Stimulated activated CD4-positive, alpha-beta T cell treated with anti-CD3 and anti-CD28 coated beads, Interleukin-1b, Interleukin-23, amount 100 ng/mL, for 1 hour (primary cell): ENCODE results near the gene MAD1L1.
"Not testable (repeated sequence)": the region's sequence is repeated elsewhere in the genome, so short reads cannot be mapped to it uniquely, and the experiment has no call there.

Experiments
- DNase-seq, 2 donors: peaks; one replicate each; pipeline ENCODE4 v3.0.0-alpha.2; 2020; ENCODE audit warnings: low read depth in 2 of 2

The MAD1L1 gene

DNA sequence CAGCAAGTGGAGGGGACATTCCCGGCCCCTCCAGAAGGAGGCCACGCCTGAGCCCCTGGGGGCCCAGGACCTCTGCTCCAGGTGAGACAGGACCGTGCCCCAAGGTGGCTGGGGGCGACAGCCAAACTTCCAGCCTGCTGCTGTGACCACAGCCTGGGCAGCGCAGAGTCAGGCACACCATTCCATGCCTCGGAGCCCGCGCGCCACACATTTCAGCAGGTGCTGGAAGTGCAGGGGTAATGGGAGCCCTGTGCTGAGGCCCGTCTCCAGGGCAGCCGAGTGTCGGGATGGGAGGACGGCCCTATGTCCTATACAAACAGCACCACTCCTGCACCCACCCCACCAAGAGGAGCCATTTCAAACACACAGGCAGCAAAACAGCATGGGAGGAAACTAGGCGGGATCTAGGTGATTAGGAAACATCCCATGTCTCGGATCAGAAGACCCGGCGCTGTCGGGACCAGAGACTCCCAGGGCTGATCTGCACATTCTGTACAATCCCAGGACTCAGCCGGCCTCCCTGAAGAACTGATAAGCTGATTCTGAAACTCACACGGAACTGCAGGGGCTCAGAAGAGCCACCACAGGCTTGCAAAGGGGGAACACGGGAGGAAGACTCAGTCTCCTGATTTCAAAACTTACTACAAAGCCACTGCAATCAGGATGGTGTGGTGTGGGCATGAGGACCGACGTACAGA, 290.4 kb downstream of the MAD1L1 start:
- DNase-seq, result no peak

DNA sequence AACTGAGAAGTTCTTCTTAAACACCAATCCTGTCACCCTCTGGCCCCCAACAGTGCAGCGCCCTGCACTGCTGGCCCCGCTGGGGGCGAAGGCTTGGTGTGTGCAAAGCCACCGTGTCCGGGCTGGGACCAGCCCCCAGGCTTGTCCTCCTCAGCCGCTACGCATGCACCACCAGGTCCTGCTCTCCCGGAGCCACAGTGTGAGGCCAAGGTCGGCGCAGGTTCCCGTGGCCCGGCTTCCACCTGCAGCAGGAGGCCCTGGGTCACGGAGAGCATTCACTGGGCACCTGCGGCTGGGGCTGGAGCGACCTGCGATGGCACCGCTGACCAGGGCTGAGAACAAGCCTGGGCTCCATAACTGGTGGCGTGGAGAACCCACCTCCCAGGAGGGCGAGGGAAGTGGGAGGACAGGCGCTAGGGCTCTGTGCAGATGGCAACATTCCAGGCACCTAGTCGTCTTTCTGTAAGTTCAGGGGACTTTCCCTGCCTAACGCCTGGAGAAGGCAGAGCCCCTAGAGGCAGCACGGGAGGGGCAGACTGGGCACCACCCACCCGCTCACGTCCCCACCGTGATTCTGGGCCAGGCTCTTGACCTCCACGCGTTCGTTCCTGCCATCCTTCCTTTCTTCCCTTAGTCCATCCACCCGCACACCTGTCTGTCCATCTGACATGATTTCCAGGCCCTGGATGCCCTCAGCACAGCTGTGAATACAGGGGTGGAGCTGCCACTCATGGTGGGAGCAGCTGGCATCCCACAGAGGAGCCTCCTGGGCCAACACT, 291.1 kb downstream of the MAD1L1 start:
- no peak for DNase-seq

DNA sequence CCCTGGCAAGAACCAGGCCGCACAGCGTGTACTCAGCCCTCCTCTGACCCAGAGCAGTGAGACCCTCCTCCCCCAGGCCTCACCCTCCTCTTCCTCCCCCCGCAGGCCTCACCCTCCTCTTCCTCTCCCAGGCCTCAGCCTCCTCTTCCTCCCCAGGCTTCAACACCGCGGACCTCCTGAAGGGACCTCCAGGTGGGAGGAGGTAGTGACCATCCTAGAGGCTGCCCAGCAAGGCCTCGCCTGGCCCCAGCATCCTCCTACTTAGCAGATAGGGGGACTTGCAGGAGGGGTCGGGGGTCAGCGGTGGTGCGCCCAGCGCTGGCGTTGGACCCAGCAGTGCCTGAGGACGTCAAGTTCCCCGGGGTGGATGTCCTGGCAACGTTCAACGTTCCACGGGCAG, 291.9 kb downstream of the MAD1L1 start:
- no peak for DNase-seq

DNA sequence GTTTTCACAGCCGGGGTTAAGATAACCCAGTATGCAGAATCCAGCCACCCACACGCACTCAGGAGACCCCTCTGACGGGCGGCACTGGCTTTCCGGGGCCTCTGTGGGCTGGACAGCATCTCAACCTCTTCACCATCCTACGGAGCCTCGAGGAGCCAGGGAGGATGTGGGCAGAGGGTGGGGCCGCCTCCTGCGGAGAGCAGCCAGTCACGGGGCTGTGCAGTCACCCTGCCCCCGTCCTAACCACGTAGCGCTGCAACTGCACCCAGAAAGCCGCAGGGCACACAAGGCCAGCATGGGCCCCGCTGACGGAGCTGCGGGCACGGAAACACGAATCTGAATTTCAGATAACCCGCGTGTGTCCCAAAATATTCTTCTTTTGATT, 292.4 kb downstream of the MAD1L1 start:
- peak; percentile 52 to 76 for DNase-seq

DNA sequence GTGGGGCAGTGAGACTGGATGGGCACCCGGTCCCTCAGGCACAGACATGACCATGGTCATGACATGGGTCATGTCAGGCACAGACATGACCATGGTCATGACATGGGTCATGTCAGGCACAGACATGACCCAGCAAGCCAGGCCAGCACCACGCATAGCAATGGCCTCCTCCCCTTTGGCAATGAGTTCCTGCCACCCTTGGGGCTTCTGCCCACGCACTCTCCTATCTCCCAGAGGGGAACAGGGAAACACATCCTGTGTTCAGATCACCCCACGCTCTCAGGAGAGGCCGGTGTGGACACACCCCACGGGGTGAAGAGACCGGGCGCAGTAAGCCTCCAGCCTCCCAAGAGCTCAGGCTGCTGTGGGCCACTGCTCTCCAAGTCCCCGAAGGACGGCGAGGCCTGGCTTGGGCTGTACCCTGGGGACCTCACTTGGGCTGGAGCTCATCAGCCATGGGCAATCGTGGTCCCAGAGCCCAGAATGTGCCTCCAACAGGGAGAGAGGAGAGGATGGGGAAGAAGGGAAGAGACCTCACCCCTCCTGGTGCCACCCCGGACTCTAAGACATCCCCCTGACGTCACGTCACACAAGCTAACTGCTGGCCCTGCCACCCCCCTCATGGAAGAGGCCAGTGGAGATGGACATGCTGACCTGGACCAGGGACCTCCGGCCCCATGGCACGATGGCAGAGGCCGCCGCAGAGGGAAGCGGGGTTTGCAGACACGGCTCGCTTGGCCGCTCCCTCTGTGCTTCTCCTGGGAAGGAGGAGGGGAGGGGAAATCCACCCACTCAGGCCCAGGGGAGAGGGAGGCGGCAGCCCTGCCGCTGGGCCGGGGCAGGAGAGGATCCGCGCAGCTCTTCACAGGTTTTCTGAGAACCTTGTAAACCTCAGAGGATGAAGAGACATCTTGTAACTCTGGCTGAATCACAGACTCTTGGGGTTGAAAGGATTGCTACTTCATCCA, 293.0 kb downstream of the MAD1L1 start:
- no peak for DNase-seq

DNA sequence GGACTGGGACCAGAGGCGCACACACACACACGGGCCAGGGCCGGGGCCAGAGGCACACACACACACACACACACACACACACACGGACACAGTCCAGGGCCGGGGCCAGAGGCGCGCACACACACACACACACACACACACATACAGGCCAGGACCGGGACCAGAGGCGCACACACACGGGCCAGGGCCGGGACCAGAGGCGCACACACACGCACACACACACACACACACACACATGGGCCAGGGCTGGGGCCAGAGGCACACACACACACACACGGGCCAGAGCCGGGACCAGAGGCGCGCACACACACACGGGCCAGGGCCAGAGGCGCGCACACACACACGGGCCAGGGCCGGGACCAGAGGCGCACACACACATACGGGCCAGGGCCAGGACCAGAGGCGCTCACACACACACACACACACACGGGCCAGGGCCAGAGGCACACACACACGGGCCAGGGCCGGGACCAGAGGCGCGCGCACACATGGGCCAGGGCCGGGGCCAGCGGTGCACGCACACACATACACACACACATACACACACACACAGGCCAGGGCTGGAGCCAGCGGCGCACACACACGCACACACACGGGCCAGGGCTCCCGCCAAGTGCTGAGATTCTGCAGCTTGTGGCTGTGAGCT, 293.8 kb downstream of the MAD1L1 start:
- DNase-seq, result no peak

DNA sequence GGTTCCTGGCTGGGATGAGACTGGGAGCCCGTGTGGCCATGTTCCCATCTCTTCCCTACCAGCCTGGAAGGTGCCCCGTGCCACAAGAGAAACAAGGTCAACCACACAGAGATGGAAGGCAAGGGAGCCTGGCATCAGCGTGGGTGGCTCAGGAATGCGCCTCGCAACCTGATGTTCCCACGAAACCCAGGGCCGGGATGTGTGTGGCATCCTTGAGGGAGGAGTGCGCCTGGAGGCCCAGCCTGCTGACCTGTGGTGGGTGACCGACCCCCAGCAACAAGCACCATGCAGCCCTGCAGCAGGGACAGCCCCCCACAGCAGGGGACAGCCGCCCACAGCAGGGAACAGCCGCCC, 295.5 kb downstream of the MAD1L1 start:
- DNase-seq, result no peak

DNA sequence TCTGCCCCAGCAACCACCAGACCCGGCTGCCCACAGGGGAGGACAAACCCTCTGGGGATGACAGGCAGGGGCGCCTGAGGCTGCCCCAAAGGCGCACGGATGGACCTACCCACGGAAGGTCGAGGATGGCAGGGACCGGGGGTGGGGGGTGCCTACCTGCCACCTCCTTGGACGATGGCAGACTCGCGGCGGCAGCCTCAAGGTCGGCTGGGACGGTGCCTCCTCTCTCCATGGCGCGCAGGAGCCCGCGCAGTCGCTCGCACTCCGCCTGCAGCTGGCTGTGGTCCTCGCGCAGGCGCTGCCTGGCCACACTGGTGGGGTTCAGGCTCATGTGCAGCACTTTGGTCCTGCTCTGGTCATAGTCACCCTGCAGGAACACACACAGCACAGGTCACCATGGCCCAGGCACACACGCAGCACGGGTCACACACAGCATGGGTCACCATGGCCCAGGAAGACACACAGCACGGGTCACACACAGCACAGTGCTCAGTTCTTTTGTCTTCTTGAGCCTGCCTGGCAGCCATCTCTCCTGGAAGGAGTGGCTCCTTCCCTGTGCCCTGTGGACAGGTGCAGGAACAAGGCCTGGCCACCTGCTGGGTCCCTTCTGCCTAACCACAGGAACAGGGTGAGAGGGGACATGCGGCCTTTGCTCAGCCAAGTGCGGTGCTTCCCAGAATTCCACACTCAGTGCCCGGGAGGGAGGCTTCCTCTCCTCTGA, 296.1 kb downstream of the MAD1L1 start:
- no peak for DNase-seq

DNA sequence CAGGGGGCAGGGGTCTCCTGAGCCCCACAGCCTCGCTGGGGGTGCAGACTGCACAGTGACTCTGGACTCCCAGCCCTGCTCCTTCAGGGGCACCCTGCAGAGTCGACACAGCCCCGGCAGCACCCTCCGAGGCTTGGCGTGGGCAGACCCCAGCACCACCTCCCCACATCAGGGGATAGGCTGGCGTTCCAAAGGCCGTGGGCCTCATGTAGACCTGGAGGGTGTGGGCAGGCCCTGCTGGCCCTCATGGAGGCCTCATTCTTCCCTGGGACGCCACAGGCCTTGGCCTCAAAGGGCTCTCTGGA, 296.8 kb downstream of the MAD1L1 start:
- no peak for DNase-seq

DNA sequence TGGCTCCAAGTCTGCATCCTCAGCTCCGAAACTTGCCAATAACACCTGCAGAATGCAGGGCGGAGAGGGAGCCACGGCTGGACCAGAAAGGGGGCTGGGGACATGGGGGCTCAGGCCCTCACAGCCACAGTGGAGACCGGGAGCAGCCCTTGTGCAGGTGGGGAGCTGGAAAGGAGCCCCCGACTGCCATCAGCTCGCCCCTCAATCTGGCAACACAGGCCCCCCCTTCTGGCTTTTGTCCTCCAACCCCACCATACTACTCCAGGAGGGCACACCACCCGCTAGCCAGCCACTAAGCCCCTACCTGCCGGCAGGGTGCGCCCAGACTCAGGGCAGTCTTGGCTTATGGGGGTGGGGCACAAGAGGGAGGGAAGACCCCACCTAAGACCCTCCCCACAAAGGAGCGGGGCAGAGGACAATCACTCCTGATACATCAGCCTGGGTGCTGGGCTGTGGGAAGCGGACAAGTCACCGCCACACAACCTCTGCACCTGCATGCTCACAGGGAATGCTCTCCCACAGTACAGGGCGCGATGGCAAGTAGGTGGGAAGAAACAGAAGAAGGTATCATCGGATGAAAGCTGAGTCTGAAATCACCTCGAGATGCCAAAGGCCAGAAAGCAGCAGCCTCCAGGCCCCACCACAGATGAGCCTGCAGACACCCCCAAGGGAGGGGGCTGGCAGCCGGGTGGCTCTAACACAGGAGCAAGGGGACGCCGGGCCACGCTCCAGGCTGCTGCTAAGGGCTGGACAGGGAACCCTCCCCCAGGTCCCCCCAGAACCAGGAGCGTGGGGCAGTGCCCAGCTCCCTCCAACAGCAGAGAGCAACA, 297.4 kb downstream of the MAD1L1 start:
- no peak for DNase-seq

DNA sequence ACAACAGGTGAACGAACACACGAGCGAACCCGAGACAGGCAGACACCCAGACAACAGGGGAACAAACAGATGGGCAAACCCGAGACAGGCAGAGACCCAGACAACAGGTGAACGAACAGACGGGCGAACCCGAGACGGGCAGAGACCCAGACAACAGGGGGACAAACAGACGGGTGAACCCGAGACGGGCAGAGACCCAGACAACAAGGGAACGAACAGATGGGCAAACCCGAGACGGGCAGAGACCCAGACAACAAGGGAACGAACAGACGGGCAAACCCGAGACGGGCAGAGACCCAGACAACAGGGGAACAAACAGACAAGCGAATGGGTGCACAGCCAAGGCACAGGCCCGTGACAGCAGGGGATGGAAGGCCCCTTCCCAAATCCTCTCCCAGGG, 298.0 kb downstream of the MAD1L1 start:
- no peak for DNase-seq

DNA sequence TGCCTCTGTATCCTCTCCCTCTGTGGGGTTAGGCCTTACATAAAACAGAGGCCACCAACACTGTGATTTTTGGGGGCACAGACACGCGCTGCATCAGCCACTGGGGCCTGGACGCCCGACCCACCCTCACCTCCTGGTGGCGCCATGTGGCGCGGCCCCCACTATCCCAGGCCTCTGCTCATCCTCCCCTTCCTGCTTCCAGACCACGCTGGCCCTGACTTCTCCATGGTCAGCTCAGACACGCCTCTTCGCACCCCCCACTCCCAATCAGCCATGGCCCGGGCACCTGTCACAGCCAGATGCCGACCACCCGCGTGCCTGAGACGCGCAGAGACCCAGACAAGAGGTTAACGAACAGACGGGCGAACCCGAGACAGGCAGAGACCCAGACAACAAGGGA, 298.7 kb downstream of the MAD1L1 start:
- no peak for DNase-seq

DNA sequence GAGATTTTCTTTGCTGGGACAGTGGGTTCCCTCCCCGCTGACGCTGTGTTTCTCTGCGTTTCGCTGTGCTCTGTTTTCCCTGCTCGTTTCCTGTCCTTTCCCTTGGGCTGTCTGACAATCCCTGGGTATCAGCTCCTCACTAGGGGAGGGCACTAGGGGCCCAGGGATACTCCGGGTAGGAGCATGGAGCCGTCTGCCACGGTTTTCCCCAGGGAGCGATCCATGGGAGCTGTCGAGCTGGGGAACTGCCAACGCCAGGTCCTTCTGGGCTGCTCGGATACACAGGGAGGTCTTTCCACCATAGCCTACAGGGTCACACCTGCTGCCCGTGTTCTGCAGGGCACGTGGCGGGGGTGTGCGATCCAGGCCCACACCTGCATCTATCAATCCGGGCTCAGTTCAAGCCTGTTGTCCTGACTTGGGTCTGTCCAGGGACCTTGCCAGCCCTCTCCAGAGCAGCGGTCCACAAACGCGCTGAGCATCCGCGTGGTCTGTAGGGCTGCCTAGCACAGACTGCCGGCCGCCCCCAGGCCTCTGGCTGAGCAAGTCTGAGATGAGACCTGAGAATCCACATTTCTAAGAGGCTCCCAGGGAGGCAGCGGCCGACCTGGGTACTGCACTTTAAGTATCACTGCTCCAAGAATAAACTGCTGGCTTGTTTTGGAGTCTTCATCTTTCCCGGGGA, 299.5 kb downstream of the MAD1L1 start:
- DNase-seq, result no peak

DNA sequence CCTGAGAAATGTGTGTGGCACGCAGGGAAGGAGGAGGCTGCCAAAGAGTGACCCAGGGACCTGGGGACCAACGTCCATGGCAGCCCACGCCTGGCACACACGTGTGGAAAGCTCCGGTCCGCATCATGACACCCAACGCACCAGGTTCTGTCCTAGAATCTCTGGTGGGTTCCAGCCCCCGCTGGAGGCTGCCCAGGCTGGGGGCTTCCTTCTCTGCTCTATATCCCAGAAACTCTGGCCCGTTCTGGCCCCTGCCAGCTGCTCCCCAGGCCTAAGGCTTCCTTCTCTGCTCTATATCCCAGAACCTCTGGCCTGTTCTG, 300.8 kb downstream of the MAD1L1 start:
- no peak for DNase-seq

DNA sequence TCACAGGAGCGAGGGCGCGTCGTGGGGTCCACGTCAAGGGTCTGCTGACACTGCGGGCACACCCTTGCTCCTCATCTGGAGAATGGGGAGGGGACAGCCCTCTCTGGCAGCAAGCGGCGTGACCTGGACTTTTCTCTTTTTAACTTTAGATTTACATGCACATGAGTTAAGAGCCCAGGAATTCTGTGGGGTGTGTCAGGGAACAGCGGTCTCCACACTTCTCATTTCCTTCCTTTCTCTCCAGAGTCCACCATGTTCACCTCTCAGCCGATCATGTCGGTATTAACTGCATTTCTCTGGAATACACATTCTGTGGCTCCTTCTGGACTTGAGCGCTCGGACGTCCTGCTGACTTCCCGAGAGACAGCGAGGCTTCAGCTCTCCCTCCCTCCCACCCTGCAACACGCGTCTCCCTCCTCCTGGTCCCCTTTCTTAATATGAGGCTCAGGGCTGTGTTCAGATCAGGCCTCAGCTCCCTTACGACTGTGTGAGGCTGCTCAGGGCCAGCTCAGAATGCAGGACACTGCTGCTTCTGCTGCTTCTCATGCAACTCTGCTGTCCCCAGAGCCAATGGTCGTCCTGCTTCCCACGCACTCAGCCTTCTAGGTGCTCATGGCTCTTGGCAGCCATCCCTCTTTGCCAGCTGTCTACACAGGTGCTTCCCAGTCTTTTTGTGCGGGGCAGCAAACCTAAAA, 301.3 kb downstream of the MAD1L1 start:
- DNase-seq, result no peak

DNA sequence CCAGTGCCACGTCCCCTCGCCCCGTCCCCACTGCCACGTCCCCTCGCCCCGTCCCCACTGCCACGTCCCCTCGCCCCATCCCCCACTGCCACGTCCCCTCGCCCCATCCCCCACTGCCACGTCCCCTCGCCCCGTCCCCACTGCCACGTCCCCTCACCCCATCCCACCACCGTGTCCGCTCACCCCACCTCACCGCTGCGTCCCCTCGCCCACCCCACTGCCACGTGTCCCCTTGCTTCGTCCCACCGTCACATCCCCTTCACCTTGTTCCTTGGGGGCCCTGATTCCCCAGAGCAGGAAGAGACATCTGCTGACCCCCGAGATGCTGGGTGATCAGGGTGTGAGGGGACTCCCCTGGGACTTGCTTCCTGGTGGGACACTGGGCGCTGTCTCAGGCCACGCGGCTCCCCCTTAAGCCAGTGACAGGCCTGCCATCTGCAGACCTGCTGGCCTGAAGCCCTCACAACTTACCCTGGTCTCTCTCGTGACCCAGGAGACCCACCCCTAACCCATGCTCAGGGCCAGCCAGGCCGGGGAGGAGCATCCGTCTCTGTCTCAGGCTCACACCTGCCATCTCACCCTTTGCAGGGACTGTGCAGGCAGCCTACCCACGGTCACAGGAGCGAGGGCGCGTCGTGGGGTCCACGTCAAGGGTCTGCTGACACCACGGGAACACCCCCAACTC, 302.2 kb downstream of the MAD1L1 start:
- no peak for DNase-seq

DNA sequence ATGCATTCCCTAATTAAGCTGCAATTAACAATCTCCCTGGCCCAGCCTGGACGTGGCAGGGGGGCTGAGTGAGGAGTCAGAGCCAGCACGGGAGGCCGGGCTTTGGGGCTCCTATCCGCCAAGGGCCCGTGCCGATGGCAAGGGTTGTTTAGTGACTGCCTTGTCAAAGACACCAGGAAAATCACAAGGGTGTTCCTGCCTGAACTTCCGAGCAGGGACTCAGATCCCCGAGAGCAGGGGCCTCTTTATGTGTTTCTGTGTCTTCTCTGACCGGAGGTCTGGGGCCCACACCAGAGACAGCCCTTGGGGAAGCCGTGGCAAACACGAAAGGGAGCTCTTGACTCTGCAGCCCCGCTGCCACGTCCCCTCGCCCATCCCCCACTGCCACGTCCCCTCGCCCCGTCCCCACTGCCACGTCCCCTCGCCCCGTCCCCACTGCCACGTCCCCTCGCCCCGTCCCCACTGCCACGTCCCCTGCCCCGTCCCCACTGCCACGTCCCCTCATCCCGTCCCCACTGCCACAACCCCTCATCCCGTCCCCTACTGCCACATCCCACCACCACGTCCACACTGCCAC, 303.3 kb downstream of the MAD1L1 start:
- not testable (repeated sequence) for DNase-seq

DNA sequence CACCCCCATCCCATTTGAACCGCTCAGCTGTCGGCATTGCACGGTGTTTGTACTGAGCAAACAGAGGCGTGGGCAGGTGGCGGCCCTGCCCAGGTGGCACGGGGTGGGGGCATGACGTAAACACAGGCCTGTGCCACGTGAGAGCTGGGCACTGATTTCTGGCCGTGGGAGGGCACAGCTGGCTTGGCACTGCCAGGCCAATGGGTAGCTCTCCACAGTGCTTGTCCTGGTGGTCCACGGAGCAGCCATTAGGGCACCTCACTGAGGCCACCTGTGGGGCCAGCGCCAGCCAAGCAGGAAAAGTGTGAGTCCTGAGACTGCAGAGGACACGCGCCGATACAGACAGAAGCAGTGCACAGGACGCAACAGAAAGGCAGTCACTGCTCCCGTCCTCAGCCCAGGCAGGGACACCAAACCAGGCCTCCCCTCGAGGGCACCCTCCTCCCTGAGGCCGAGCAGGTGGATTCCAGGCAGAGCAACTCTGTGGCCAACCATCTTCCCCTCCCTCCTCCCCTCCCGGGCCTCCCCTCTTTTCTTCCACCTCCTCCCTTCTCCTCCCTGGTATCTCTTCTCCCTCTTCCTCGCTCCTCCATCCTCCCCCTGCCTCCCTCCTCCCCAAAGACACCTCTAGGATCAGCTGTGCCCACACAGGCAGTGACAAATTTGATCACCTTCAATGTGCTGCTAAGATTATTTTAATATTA, 303.9 kb downstream of the MAD1L1 start:
- DNase-seq, result no peak
